ENCODE results near the gene FAIM2.

DNA sequence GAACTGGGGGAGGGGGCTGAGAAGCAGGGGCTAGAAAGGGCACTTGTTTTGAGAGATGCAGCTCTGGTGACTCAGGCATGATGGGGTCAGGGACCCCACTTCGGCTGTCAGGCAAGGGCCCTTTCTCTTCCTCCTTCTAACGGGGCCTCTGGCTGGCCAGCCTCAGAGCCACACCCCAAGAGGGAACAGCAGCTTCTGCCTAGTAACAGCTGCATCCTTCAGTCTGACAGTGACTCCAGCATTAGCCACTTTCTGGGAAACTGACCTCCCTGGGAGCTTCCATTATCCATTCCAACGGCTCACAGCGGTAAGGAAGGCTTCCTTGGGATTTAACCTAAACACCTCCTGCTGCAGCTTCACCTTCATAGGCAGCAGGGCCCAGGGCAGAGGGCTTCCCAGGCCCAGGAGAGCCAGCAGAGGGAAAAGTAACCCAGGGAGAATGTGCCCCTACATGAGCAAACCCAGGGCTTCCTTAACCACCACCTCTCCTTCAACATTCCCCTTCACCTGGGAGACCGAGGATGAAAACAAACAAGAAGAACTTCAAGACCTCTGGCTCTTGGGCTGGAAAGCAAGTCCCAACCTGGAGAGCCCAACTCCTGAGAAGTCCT, 78.2 kb downstream of the FAIM2 start:
- TF ChIP-seq, protein P1, sequence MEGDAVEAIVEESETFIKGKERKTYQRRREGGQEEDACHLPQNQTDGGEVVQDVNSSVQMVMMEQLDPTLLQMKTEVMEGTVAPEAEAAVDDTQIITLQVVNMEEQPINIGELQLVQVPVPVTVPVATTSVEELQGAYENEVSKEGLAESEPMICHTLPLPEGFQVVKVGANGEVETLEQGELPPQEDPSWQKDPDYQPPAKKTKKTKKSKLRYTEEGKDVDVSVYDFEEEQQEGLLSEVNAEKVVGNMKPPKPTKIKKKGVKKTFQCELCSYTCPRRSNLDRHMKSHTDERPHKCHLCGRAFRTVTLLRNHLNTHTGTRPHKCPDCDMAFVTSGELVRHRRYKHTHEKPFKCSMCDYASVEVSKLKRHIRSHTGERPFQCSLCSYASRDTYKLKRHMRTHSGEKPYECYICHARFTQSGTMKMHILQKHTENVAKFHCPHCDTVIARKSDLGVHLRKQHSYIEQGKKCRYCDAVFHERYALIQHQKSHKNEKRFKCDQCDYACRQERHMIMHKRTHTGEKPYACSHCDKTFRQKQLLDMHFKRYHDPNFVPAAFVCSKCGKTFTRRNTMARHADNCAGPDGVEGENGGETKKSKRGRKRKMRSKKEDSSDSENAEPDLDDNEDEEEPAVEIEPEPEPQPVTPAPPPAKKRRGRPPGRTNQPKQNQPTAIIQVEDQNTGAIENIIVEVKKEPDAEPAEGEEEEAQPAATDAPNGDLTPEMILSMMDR (IDR thresholded peaks at IDR 0.05), result no peak
- no peak for TF ChIP-seq POLR2A (IDR thresholded peaks at IDR 0.05)
